Measurements from ENCODE around the gene VPS8.

VPS8 gene

DNA sequence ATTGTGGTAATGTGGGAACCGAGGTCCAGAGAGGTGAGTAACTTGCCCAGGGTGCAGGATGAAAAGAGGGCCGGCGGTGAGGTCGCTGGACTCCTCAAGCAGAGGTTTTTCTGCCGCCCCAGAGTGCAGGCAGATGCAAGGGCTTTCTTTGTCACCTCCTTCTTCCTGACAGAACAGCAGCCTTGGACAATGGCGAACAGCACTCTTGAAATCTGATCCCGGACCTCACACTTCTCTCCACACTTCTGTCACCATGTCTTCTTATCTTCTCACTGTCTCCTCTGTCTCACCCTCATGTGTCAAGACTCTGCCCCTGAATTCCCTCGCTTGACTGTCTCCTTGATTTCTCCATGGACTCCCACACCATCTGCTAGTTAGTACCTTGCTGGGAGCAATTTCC lies 15.4 kb upstream of the VPS8 start:
- no peaks in the 10 kb centered on the region for H3K36me3 ChIP-seq (ENCODE audit: insufficient read depth, low read length)
- H3K79me2 ChIP-seq (ENCODE audit: insufficient read depth, low read length): no peaks in the 10 kb centered on the region
- H3K9me3 ChIP-seq (ENCODE audit: low read length): no peaks in the 10 kb centered on the region
- no peaks in the 10 kb centered on the region for H3F3A ChIP-seq (ENCODE audit: insufficient read depth, low read length)
- no peak overlapping the region for H3K9ac ChIP-seq (ENCODE audit: low read length)
- H3K4me2 ChIP-seq (ENCODE audit: low read length): no peak overlapping the region
- no peaks in the 10 kb centered on the region for H3K4me1 ChIP-seq (ENCODE audit: insufficient read depth, low read length, severe bottlenecking)
- no peak overlapping the region for H3K27ac ChIP-seq (ENCODE audit: low read depth, low read length, poor library complexity, severe bottlenecking)
- H3K27me3 ChIP-seq (ENCODE audit: insufficient read depth, low read length): no peaks in the 10 kb centered on the region
- H3K9me2 ChIP-seq (ENCODE audit: low read depth, low read length): no peaks in the 10 kb centered on the region
- H3K4me3 ChIP-seq (ENCODE audit: low read depth, low read length, poor library complexity, severe bottlenecking): no peak overlapping the region
- no peaks in the 10 kb centered on the region for H4K20me1 ChIP-seq (ENCODE audit: insufficient read depth, low read length)
- H2AFZ ChIP-seq (ENCODE audit: low read length): no peak overlapping the region
- TF ChIP-seq, protein P1, sequence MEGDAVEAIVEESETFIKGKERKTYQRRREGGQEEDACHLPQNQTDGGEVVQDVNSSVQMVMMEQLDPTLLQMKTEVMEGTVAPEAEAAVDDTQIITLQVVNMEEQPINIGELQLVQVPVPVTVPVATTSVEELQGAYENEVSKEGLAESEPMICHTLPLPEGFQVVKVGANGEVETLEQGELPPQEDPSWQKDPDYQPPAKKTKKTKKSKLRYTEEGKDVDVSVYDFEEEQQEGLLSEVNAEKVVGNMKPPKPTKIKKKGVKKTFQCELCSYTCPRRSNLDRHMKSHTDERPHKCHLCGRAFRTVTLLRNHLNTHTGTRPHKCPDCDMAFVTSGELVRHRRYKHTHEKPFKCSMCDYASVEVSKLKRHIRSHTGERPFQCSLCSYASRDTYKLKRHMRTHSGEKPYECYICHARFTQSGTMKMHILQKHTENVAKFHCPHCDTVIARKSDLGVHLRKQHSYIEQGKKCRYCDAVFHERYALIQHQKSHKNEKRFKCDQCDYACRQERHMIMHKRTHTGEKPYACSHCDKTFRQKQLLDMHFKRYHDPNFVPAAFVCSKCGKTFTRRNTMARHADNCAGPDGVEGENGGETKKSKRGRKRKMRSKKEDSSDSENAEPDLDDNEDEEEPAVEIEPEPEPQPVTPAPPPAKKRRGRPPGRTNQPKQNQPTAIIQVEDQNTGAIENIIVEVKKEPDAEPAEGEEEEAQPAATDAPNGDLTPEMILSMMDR (IDR thresholded peaks at IDR 0.05; ENCODE audit: low read length): no peak
- TF ChIP-seq EZH2 (IDR thresholded peaks at IDR 0.05; ENCODE audit: borderline replicate concordance, low read length): no peak

GRCh38 chr3:184796954-184797353 lies 15.0 kb upstream of the VPS8 start:
- H3K79me2 ChIP-seq (ENCODE audit: insufficient read depth, low read length): no peaks in the 10 kb centered on the region

GRCh38 chr3:184798120-184798519 lies 13.8 kb upstream of the VPS8 start:
- H3K9ac ChIP-seq (ENCODE audit: low read length): no peak overlapping the region
- no peaks in the 10 kb centered on the region for H3F3A ChIP-seq (ENCODE audit: insufficient read depth, low read length)
- H3K4me3 ChIP-seq (ENCODE audit: low read depth, low read length, poor library complexity, severe bottlenecking): no peak overlapping the region
- H3K79me2 ChIP-seq (ENCODE audit: insufficient read depth, low read length): no peaks in the 10 kb centered on the region
- H4K20me1 ChIP-seq (ENCODE audit: insufficient read depth, low read length): no peaks in the 10 kb centered on the region
- no peak overlapping the region for H3K4me2 ChIP-seq (ENCODE audit: low read length)
- H3K4me1 ChIP-seq (ENCODE audit: insufficient read depth, low read length, severe bottlenecking): no peaks in the 10 kb centered on the region
- H3K36me3 ChIP-seq (ENCODE audit: insufficient read depth, low read length): no peaks in the 10 kb centered on the region
- H3K9me3 ChIP-seq (ENCODE audit: low read length): no peaks in the 10 kb centered on the region
- H3K27ac ChIP-seq (ENCODE audit: low read depth, low read length, poor library complexity, severe bottlenecking): no peak overlapping the region
- no peak overlapping the region for H2AFZ ChIP-seq (ENCODE audit: low read length)
- no peak for TF ChIP-seq EZH2 (IDR thresholded peaks at IDR 0.05; ENCODE audit: borderline replicate concordance, low read length)
- TF ChIP-seq, protein P1 (IDR thresholded peaks at IDR 0.05; ENCODE audit: low read length): no peak
- no peaks in the 10 kb centered on the region for H3K9me2 ChIP-seq (ENCODE audit: low read depth, low read length)
- H3K27me3 ChIP-seq (ENCODE audit: insufficient read depth, low read length): no peaks in the 10 kb centered on the region

More at GRCh38 chr3:184796954-184797353, 15.0 kb upstream of the VPS8 start:
- H3F3A ChIP-seq (ENCODE audit: insufficient read depth, low read length): no peaks in the 10 kb centered on the region
- H3K9ac ChIP-seq (ENCODE audit: low read length): no peak overlapping the region
- no peak overlapping the region for H3K4me3 ChIP-seq (ENCODE audit: low read depth, low read length, poor library complexity, severe bottlenecking)
- H3K9me2 ChIP-seq (ENCODE audit: low read depth, low read length): no peaks in the 10 kb centered on the region
- H4K20me1 ChIP-seq (ENCODE audit: insufficient read depth, low read length): no peaks in the 10 kb centered on the region
- H3K9me3 ChIP-seq (ENCODE audit: low read length): no peaks in the 10 kb centered on the region
- no peaks in the 10 kb centered on the region for H3K27me3 ChIP-seq (ENCODE audit: insufficient read depth, low read length)
- no peaks in the 10 kb centered on the region for H3K4me1 ChIP-seq (ENCODE audit: insufficient read depth, low read length, severe bottlenecking)
- TF ChIP-seq EZH2 (IDR thresholded peaks at IDR 0.05; ENCODE audit: borderline replicate concordance, low read length): no peak
- TF ChIP-seq, protein P1 (IDR thresholded peaks at IDR 0.05; ENCODE audit: low read length): no peak
- no peak overlapping the region for H3K27ac ChIP-seq (ENCODE audit: low read depth, low read length, poor library complexity, severe bottlenecking)
- no peak overlapping the region for H3K4me2 ChIP-seq (ENCODE audit: low read length)
- no peak overlapping the region for H2AFZ ChIP-seq (ENCODE audit: low read length)
- no peaks in the 10 kb centered on the region for H3K36me3 ChIP-seq (ENCODE audit: insufficient read depth, low read length)

All from OCI-LY1 (cell line).